ENCODE data around the gene TEKT1.

- TF ChIP-seq CTCF (IDR thresholded peaks at IDR 0.05) (no peak), POLR2A (IDR thresholded peaks at IDR 0.05) (no peak)
Measured at GRCh38 chr17:6862825-6863224, 31.3 kb upstream of the TEKT1 start.
